Spleen (tissue), 7 donors: ENCODE results near the gene SUPT20HL2.

ENCODE experiments used
- CTCF ChIP-seq, 11 experiments: fragments of 200-600 bp in 7 of 11; fragments of 450-650 bp in 4 of 11; sonication (generic) in 4 of 11; IDR thresholded peaks in 8 of 11; conservative IDR thresholded peaks in 3 of 11; 1 replicate in 7 of 11; 2 replicates in 4 of 11; pipeline versions ENCODE4 v1.4.0 to v1.8.0; 2016 to 2021; ENCODE audit warnings: antibody characterized with exemption in 11 of 11, inconsistent platforms in 4 of 11, mild to moderate bottlenecking in 1 of 11
- POLR2AphosphoS5 ChIP-seq, 3 donors: sonication (generic); formaldehyde crosslinking; IDR thresholded peaks; one replicate each; pipeline ENCODE4 v1.5.1; 2017; ENCODE audit warnings: antibody characterized with exemption in 3 of 3
- donor health status: DM: no; HTN: no; CAD: no; lungs with moderate emphysema.
- donor health status: DM: no; HTN: no; CAD: no.
- donor health status: DM: no; HTN: no; CAD: no.

- TF ChIP-seq POLR2AphosphoS5 (IDR thresholded peaks at IDR 0.05) (no peak), CTCF (IDR thresholded peaks at IDR 0.05 in 8 of 11, conservative IDR thresholded peaks at IDR 0.05 in 3 of 11) (no peak)
Observed at GRCh38 chrX:24266996-24267395, 46.9 kb downstream of the SUPT20HL2 start.
